HepG2 (cell line): Measurements from ENCODE around the gene RPL22L1. TPM values are rescaled to one million over a fixed set of nuclear protein-coding genes. Genes with fewer than 3 reads are reported as not detected.

Source experiments
- BCL3 ChIP-seq: sonication (generic); formaldehyde crosslinking; IDR thresholded peaks from 2 replicates; pipeline ENCODE4 v1.5.1; 2020; ENCODE audit warnings: mild to moderate bottlenecking, missing genetic modification reagents, moderate library complexity
- FOXO4 ChIP-seq: sonication (generic); formaldehyde crosslinking; conservative IDR thresholded peaks from 2 replicates; pipeline ENCODE4 v1.8.1; 2023; ENCODE audit warnings: missing genetic modification reagents
- FOXP4 ChIP-seq: sonication (generic); formaldehyde crosslinking; IDR thresholded peaks from 2 replicates; pipeline ENCODE4 v1.4.0; 2020; ENCODE audit warnings: missing genetic modification reagents
- HMG20A ChIP-seq: IDR thresholded peaks from 2 replicates; pipeline ENCODE4 v1.6.1; 2016; ENCODE audit warnings: borderline replicate concordance
- HOXA5 ChIP-seq: sonication (generic); formaldehyde crosslinking; IDR thresholded peaks from 2 replicates; pipeline ENCODE4 v1.4.0; 2020; ENCODE audit warnings: missing genetic modification reagents
- KLF6 ChIP-seq: IDR thresholded peaks from 2 replicates; pipeline ENCODE4 v1.8.0; 2016; ENCODE audit warnings: missing biosample characterization, missing genetic modification reagents
- MATR3 ChIP-seq: sonication (generic); formaldehyde crosslinking; IDR thresholded peaks from 2 replicates; pipeline ENCODE4 v1.4.0; 2020; ENCODE audit warnings: missing genetic modification reagents
- NPAS2 ChIP-seq: sonication (generic); formaldehyde crosslinking; IDR thresholded peaks from 2 replicates; pipeline ENCODE4 v1.8.0; 2022; ENCODE audit warnings: mild to moderate bottlenecking, missing genetic modification reagents, borderline replicate concordance
- REST ChIP-seq, 2 experiments: IDR thresholded peaks; 2 replicates each; pipeline ENCODE4 v1.6.1; 2011 to 2012; ENCODE audit warnings: low read length in 2 of 2, borderline replicate concordance in 1 of 2, low read depth in 1 of 2, mild to moderate bottlenecking in 1 of 2, moderate library complexity in 1 of 2
- TERF1 ChIP-seq: sonication (generic); formaldehyde crosslinking; IDR thresholded peaks from 2 replicates; pipeline ENCODE4 v1.8.0; 2022; ENCODE audit warnings: mild to moderate bottlenecking, missing genetic modification reagents, moderate library complexity
- TMF1 ChIP-seq: sonication (generic); formaldehyde crosslinking; IDR thresholded peaks from 2 replicates; pipeline ENCODE4 v1.8.1; 2022; ENCODE audit warnings: low read depth, missing genetic modification reagents
- ZBTB2 ChIP-seq: sonication (generic); formaldehyde crosslinking; IDR thresholded peaks from 2 replicates; pipeline ENCODE4 v1.8.0; 2022; ENCODE audit warnings: low read depth, missing genetic modification reagents
- ZFP36L2 ChIP-seq: sonication (generic); formaldehyde crosslinking; IDR thresholded peaks from 2 replicates; pipeline ENCODE4 v1.4.0; 2020; ENCODE audit warnings: missing genetic modification reagents
- ZNF160 ChIP-seq: sonication (generic); formaldehyde crosslinking; IDR thresholded peaks from 2 replicates; pipeline ENCODE4 v1.8.0; 2022; ENCODE audit warnings: mild to moderate bottlenecking, inconsistent platforms, missing genetic modification reagents
- ZNF709 ChIP-seq: sonication (generic); formaldehyde crosslinking; IDR thresholded peaks from 2 replicates; pipeline ENCODE4 v1.5.0; 2020; ENCODE audit warnings: mild to moderate bottlenecking, missing genetic modification reagents
- ZNF773 ChIP-seq: sonication (generic); formaldehyde crosslinking; IDR thresholded peaks from 2 replicates; pipeline ENCODE4 v1.4.0; 2020; ENCODE audit warnings: missing genetic modification reagents, borderline replicate concordance
- ZNF777 ChIP-seq: sonication (generic); formaldehyde crosslinking; IDR thresholded peaks from 2 replicates; pipeline ENCODE4 v1.4.0; 2020; ENCODE audit warnings: missing genetic modification reagents
- polyA plus RNA-seq, 8 experiments: library from polyadenylated mRNA; depleted of rRNA in 3 of 8; stranded (reverse) in 7 of 8; unstranded in 1 of 8; fragments of >200 nt; fragmentation: Illumina TruSeq in 4 of 8; extraction: Trizol in 4 of 8; gene quantifications; 2 replicates each; pipeline versions ENCODE4 v1.2.1 to v1.2.3, GENCODE V29; 2011 to 2016; ENCODE audit warnings: low read depth in 4 of 8, missing spikeins in 1 of 8, mixed read lengths in 1 of 8; ENCODE audit not compliant: insufficient read depth in 1 of 8
- total RNA-seq, 5 experiments: library from RNA; depleted of rRNA; stranded (reverse); fragments of >200 nt; fragmentation: Illumina TruSeq; extraction: Trizol; gene quantifications; 2 replicates each; pipeline ENCODE4 v1.2.3, GENCODE V29; 2016; ENCODE audit warnings: low read depth in 1 of 5

RPL22L1 gene
- total and polyA plus RNA-seq, 2 of the 13 experiments (the other 11 are each of a cell fraction or from before 2014, with no cell fraction given), result 42.7 to 152 TPM

GRCh38 chr3:170869645-170870593, at the start of gene RPL22L1 (continued):
- no peak for TF ChIP-seq ZBTB2 (CRISPR knock-in tag)
- TF ChIP-seq KLF6 (CRISPR knock-in tag), result peak; percentile 74
- TF ChIP-seq MATR3 (CRISPR knock-in tag), result no peak
- TF ChIP-seq ZFP36L2 (CRISPR knock-in tag), result no peak
- TF ChIP-seq REST (IDR thresholded peaks at IDR 0.05; ENCODE audit: borderline replicate concordance in 1 of 2, low read depth in 1 of 2, low read length in 2 of 2), result peak in 1 of 2 experiments; percentile 79; a peak in 1 of 4 replicates
- TF ChIP-seq ZNF709 (CRISPR knock-in tag), result peak; percentile 76; the same call in 1 of the 2 replicates
- TF ChIP-seq ZNF160 (CRISPR knock-in tag), result peak; percentile 28
- TF ChIP-seq TMF1 (CRISPR knock-in tag), result peak; percentile 92
- TF ChIP-seq FOXP4, result peak; percentile 5
- TF ChIP-seq NPAS2 (CRISPR knock-in tag), result no peak
- TF ChIP-seq TERF1, result no peak
- no peak; the same call in 1 of the 2 replicates for TF ChIP-seq ZNF773 (CRISPR knock-in tag)
- TF ChIP-seq HMG20A (CRISPR knock-in tag), result no peak
- no peak; the same call in 1 of the 2 replicates for TF ChIP-seq ZNF777
- no peak for TF ChIP-seq BCL3 (CRISPR knock-in tag)
- peak; percentile 62 for TF ChIP-seq HOXA5 (CRISPR knock-in tag)
- TF ChIP-seq FOXO4 (CRISPR knock-in tag), result 0 out of 2 replicates have a peak, but pooled peaks have one; percentile 77
